ENCODE results near the gene CRABP2.

DNA sequence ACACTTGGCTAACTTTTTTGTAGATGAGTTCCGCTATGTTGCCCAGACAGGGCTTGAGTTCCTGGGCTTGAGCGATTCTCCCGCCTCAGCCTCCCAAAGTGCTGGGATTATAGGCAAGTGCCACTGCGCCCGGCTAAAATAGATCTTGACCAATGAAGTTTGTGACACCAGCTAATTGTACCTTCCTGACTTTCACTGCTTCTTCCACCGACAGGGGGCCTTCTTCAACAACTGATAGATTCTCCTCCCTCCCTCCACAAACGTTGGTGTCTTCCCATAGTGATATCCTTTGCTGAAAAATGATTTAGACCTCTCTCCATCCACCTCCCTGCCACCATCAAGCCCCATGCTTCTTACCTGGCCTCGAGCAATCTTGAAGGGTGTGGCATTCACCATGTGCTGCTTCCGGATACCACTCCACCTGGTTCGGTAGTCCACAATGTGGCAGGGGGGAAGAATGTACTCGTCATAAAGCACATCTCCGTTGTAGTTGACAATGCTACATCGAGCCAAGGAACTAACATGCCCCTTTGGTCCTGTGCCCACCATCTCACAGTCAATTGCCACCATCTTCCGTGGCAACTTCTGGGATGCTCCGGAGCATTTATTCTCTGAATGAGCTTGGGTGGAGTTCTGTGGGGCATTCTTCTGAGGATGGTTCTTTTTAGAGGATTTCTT is 21.3 kb upstream of the CRABP2 start:
- TF ChIP-seq YY1 (IDR thresholded peaks at IDR 0.05; ENCODE audit: insufficient read depth, insufficient read length) = no peak
- no peak for TF ChIP-seq ZNF274 (IDR thresholded peaks at IDR 0.05; ENCODE audit: low read depth, low read length)
- TF ChIP-seq SUZ12 (IDR thresholded peaks at IDR 0.05; ENCODE audit: extremely low read depth, insufficient read depth, insufficient read length) = no peak

Measured in NT2/D1 (cell line).